ENCODE measurements around the gene MSL3B.

The MSL3B gene

DNA sequence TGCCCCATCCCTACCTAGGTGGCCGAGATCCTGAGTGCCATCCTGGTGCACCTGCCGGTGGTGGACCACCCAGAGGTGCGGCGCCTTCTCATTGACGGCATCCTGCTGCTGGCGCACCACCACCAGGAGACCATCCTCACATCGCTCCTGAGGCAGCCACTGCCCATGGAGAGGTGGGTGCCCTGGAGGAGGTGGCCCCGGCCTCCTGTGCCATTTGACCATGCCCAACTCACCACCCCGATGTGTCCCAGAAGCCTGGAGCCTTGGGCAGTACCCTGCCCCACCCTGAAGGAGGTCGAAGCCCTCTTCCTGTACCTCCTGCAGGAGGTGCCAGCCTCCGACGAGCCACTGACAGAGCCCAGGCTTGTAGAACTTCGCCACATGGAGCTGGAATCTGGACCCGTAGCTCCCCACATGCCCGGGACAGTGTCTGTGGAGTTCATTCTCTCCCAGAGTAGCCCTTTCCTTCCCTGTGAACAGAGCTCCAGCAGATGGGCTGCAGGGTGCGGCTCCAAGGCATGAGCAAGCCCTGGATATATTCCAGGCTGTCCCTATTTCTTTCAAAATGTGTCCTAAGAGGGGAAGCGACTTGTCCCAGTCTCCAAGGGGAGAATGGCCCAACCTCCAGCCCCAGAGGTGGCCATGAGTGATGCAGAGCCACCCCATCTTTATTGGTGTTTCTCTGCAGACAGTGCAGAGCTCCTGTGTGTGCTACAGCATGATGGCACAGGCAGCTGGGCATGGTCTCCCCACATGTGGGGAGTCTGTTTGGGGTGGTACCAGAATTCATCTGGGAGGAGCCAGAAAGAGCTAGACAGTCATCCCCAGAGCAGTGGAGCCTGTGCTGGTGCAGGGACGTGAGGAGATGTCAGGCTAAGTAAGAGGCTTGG lies 48.1 kb downstream of the MSL3B start:
- no peaks in the 10 kb centered on the region for H3K4me1 ChIP-seq (ENCODE audit: control insufficient read depth in 2 of 2, insufficient read depth in 2 of 2, low read length in 2 of 2)
- no peak overlapping the region for H3K4me3 ChIP-seq (ENCODE audit: low read length in 2 of 2)
- no peaks in the 10 kb centered on the region for H3K36me3 ChIP-seq (ENCODE audit: control insufficient read depth in 2 of 2, insufficient read depth in 2 of 2, low read length in 2 of 2)
- no peaks in the 10 kb centered on the region for H3K27me3 ChIP-seq (ENCODE audit: control insufficient read depth in 2 of 2, insufficient read depth in 2 of 2, low read length in 2 of 2)
- no peaks in the 10 kb centered on the region for H3K9me3 ChIP-seq (ENCODE audit: control insufficient read depth in 2 of 2, low read length in 2 of 2)
- H3K27ac ChIP-seq (ENCODE audit: low read depth in 2 of 2, low read length in 2 of 2): no peak overlapping the region
- H3K9ac ChIP-seq (ENCODE audit: low read depth in 1 of 2, low read length in 2 of 2): no peak overlapping the region

DNA sequence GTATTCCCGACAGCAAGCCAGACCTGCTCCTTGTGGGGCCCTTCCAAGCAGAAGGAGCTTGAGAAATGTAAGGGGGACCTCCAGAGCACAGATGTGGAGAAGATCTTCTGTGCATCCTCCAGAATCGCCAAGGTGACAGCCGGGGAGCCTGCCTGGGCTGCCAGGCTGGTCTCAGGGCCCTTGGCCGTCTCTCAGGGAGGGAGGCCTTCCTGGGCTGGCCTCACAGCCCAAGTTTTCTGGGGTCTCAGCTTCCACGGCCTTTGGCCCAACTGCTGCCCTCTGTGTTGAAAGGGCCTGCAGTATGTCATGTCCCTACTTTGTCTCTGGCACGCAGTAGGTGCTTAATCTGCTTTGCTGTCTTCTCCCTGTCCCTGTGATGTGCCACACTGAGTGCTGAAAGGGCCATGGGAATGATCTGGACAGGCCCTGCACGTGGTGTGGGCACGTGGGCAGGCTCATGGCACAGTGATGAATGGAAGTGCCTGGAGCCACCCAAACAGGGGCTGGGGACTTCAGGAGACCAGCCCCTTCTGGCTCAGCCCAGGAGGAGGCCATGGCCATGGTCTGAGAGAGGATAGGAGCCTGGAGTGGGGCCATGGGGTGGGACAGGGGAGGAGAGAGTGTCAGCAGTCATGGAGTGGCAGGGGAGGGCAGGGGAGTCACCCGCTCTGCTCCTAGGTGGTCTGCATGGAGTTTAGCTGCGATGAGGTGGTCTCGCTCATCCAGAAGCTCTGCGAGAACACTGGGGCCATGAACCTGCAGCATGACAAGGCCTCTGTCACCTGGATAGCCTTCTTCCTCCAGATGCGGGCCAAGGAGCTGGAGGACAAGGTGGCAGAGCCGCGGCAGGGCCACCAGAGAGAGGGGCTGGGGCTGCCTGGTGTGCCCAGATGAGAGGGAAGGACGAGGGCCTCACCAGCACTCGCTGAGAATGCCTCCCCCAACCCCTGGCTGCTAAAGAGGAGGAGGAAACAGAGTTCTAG lies 49.3 kb downstream of the MSL3B start:
- Histone ChIP-seq H3K9ac (ENCODE audit: low read depth in 1 of 2, low read length in 2 of 2) (no peak overlapping the region), H3K27ac (ENCODE audit: low read depth in 2 of 2, low read length in 2 of 2) (no peak overlapping the region), H3K4me3 (ENCODE audit: low read length in 2 of 2) (no peak overlapping the region), H3K4me1 (ENCODE audit: control insufficient read depth in 2 of 2, insufficient read depth in 2 of 2, low read length in 2 of 2) (no peaks in the 10 kb centered on the region), H3K36me3 (ENCODE audit: control insufficient read depth in 2 of 2, insufficient read depth in 2 of 2, low read length in 2 of 2) (no peaks in the 10 kb centered on the region), H3K9me3 (ENCODE audit: control insufficient read depth in 2 of 2, low read length in 2 of 2) (no peaks in the 10 kb centered on the region), H3K27me3 (ENCODE audit: control insufficient read depth in 2 of 2, insufficient read depth in 2 of 2, low read length in 2 of 2) (no peaks in the 10 kb centered on the region)

DNA sequence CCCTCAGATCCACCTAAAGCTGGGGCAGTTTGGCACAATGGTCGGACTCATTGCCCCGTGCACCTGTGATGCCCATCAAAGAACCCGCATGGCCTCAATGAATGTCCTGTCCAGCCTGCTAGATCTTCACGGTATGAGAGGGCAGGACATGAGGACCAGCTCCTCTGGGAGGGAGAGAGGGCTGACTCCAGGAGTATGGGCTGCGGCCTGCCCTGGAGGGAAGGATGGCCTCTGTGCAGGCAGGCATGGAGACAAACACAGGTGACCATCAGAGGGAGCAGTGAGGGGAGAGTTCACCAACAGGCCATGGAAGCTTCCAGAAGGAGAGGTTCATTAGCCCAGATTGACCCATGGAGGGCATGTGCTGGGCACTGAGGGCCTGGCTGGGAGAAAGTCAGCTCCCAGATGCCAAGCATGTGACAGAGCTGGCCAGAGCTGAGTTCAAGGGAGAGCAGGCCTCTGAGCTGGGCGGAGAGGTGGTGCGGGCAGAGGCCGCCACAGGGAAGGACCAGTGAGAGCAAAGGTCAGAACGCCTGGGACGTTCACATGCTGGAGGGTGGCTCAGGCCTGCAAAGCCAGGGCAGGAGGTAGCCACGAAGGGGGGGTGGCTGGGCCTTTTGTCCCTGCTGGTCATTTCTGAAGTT lies 50.1 kb downstream of the MSL3B start:
- Histone ChIP-seq H3K9me3 (ENCODE audit: control insufficient read depth in 2 of 2, low read length in 2 of 2) (no peaks in the 10 kb centered on the region), H3K36me3 (ENCODE audit: control insufficient read depth in 2 of 2, insufficient read depth in 2 of 2, low read length in 2 of 2) (no peaks in the 10 kb centered on the region), H3K4me3 (ENCODE audit: low read length in 2 of 2) (no peak overlapping the region), H3K9ac (ENCODE audit: low read depth in 1 of 2, low read length in 2 of 2) (no peak overlapping the region), H3K27me3 (ENCODE audit: control insufficient read depth in 2 of 2, insufficient read depth in 2 of 2, low read length in 2 of 2) (no peaks in the 10 kb centered on the region), H3K4me1 (ENCODE audit: control insufficient read depth in 2 of 2, insufficient read depth in 2 of 2, low read length in 2 of 2) (no peaks in the 10 kb centered on the region), H3K27ac (ENCODE audit: low read depth in 2 of 2, low read length in 2 of 2) (no peak overlapping the region)

DNA sequence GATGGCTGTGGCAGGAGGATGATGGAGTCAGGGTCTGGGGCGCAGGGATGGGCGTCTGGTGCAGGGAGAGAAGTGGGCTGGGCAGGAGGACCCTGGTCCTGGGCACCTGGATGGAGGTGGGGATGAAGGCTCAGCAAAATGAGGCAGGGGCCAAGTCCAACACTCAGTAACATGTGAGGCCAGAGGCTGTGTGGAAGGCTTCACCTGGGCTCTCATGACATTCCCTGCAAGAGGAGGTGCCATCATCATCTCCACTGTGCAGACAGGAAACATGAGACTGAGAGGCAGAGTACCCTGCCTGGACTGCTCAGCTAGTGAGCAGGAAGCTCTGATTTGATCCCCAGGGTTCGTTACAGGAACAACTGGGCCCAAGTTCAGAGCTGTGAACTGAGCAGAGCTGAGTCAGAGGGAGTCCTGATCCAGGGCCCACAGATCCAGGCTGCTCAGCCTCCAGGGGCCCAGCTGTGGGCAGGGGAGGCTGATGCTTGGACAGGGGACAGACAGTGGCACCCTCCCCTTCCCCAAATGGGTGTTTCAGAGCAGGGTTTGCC lies 50.8 kb downstream of the MSL3B start:
- H3K27ac ChIP-seq (ENCODE audit: low read depth in 2 of 2, low read length in 2 of 2): no peak overlapping the region
- H3K36me3 ChIP-seq (ENCODE audit: control insufficient read depth in 2 of 2, insufficient read depth in 2 of 2, low read length in 2 of 2): no peaks in the 10 kb centered on the region
- H3K4me3 ChIP-seq (ENCODE audit: low read length in 2 of 2): no peak overlapping the region
- no peaks in the 10 kb centered on the region for H3K27me3 ChIP-seq (ENCODE audit: control insufficient read depth in 2 of 2, insufficient read depth in 2 of 2, low read length in 2 of 2)
- H3K4me1 ChIP-seq (ENCODE audit: control insufficient read depth in 2 of 2, insufficient read depth in 2 of 2, low read length in 2 of 2): no peaks in the 10 kb centered on the region
- H3K9me3 ChIP-seq (ENCODE audit: control insufficient read depth in 2 of 2, low read length in 2 of 2): no peaks in the 10 kb centered on the region
- no peak overlapping the region for H3K9ac ChIP-seq (ENCODE audit: low read depth in 1 of 2, low read length in 2 of 2)

DNA sequence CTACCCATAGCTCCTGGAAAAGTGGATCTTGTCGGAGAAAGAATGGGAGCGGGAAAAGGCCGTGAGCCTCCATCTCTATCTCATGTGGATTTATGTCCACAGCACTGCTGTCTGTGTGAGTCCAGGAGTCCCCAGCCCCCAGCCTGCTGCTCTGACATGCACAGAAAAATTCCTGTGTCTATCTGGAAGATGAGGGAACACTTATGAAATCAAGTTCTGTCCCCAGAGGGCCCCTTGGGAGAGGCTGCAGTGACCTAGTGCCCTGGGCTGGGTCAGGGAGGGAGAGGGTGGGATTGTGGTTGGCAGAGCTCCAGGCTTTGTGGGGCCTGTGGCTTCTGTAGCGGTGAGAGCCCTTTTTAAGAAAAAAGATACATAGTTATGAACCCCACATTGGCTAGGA lies 51.4 kb downstream of the MSL3B start:
- no peak overlapping the region for H3K9ac ChIP-seq (ENCODE audit: low read depth in 1 of 2, low read length in 2 of 2)
- H3K4me3 ChIP-seq (ENCODE audit: low read length in 2 of 2): no peak overlapping the region
- H3K4me1 ChIP-seq (ENCODE audit: control insufficient read depth in 2 of 2, insufficient read depth in 2 of 2, low read length in 2 of 2): no peaks in the 10 kb centered on the region
- peaks cover 0 to under 1% of the 10 kb centered on the region in 2 donors for H3K27me3 ChIP-seq (ENCODE audit: control insufficient read depth in 2 of 2, insufficient read depth in 2 of 2, low read length in 2 of 2)
- H3K27ac ChIP-seq (ENCODE audit: low read depth in 2 of 2, low read length in 2 of 2): no peak overlapping the region
- H3K9me3 ChIP-seq (ENCODE audit: control insufficient read depth in 2 of 2, low read length in 2 of 2): no peaks in the 10 kb centered on the region
- no peaks in the 10 kb centered on the region for H3K36me3 ChIP-seq (ENCODE audit: control insufficient read depth in 2 of 2, insufficient read depth in 2 of 2, low read length in 2 of 2)

DNA sequence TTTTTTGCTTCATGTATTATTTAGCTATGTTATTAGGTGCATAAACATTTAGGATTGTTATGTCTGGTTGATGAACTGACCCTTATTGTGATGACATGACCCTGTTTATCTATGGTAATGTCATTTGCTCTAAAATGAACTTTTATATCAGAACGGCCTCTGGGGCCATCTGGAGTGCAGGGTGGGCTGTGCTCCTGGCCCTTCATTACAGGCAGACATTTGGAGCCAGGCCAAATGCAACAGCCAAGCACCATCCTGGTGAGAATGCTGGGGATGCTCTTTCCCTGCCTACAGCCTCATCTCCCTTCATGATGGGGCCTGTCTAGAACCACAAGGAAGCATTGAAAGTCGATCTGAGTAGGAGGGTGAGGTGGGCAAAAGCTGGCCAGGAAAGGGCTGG lies 51.9 kb downstream of the MSL3B start:
- Histone ChIP-seq H3K9me3 (ENCODE audit: control insufficient read depth in 2 of 2, low read length in 2 of 2) (no peaks in the 10 kb centered on the region), H3K36me3 (ENCODE audit: control insufficient read depth in 2 of 2, insufficient read depth in 2 of 2, low read length in 2 of 2) (no peaks in the 10 kb centered on the region), H3K27ac (ENCODE audit: low read depth in 2 of 2, low read length in 2 of 2) (no peak overlapping the region)

DNA sequence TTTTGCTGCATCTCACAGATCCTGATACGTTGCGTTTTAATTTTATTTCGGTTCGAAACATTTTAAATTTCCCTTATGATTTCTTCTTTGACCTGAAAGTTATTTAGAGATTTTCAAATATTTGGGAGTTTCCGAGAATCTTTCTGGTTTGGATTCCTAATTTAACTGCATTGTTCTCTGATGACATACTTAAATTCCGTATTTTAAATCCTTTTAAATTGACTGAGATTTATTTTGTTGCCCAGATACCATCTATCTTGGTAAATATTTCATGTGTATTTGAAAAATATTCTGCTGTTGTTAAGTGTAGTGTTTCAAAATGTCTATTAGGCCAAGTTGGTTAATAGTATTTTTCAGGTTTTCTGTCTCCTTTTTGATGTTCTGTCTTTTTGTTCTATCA lies 52.3 kb downstream of the MSL3B start:
- H3K4me3 ChIP-seq (ENCODE audit: low read length in 2 of 2): no peak overlapping the region
- no peaks in the 10 kb centered on the region for H3K36me3 ChIP-seq (ENCODE audit: control insufficient read depth in 2 of 2, insufficient read depth in 2 of 2, low read length in 2 of 2)
- H3K27me3 ChIP-seq (ENCODE audit: control insufficient read depth in 2 of 2, insufficient read depth in 2 of 2, low read length in 2 of 2): peaks cover 0 to 2% of the 10 kb centered on the region in 2 donors
- H3K4me1 ChIP-seq (ENCODE audit: control insufficient read depth in 2 of 2, insufficient read depth in 2 of 2, low read length in 2 of 2): no peaks in the 10 kb centered on the region
- no peak overlapping the region for H3K27ac ChIP-seq (ENCODE audit: low read depth in 2 of 2, low read length in 2 of 2)
- H3K9me3 ChIP-seq (ENCODE audit: control insufficient read depth in 2 of 2, low read length in 2 of 2): no peaks in the 10 kb centered on the region
- no peak overlapping the region for H3K9ac ChIP-seq (ENCODE audit: low read depth in 1 of 2, low read length in 2 of 2)

More for the DNA sequence above, 51.9 kb downstream of the MSL3B start:
- peaks cover 0 to 2% of the 10 kb centered on the region in 2 donors for H3K27me3 ChIP-seq (ENCODE audit: control insufficient read depth in 2 of 2, insufficient read depth in 2 of 2, low read length in 2 of 2)
- no peak overlapping the region for H3K9ac ChIP-seq (ENCODE audit: low read depth in 1 of 2, low read length in 2 of 2)
- H3K4me1 ChIP-seq (ENCODE audit: control insufficient read depth in 2 of 2, insufficient read depth in 2 of 2, low read length in 2 of 2): no peaks in the 10 kb centered on the region
- H3K4me3 ChIP-seq (ENCODE audit: low read length in 2 of 2): no peak overlapping the region

Data from mucosa of rectum (tissue), 2 donors.